Mesothelial cell of epicardium (in vitro differentiated cells): ENCODE data around the gene CAMTA1. TPM values are rescaled to one million over a fixed set of nuclear protein-coding genes. Genes with fewer than 3 reads are reported as not detected.

Source experiments
- DNase-seq, 2 experiments: peaks; one replicate each; pipeline ENCODE4 v3.0.0; 2021; ENCODE audit warnings: low spot score in 2 of 2; ENCODE audit not compliant: unreplicated experiment in 2 of 2
- H3K27ac Mint-ChIP-seq: 2 replicates; pipeline ENCODE4 v1.8.0; 2021; ENCODE audit warnings: mixed read lengths
- H3K27me3 Mint-ChIP-seq: 2 replicates; pipeline ENCODE4 v1.8.0; 2021; ENCODE audit warnings: low read depth, mixed read lengths
- H3K36me3 Mint-ChIP-seq: 2 replicates; pipeline ENCODE4 v1.8.0; 2021; ENCODE audit warnings: mixed read lengths
- H3K4me1 Mint-ChIP-seq: 2 replicates; pipeline ENCODE4 v1.8.0; 2021; ENCODE audit warnings: mixed read lengths
- H3K4me3 Mint-ChIP-seq: 2 replicates; pipeline ENCODE4 v1.8.0; 2021; ENCODE audit warnings: mild to moderate bottlenecking, moderate library complexity, mixed read lengths
- H3K9me3 Mint-ChIP-seq: 2 replicates; pipeline ENCODE4 v1.8.0; 2021; ENCODE audit warnings: mixed read lengths
- total RNA-seq: library from RNA; stranded (reverse); gene quantifications from 3 replicates; pipeline ENCODE4 v1.2.1, GENCODE V29; 2021
- TF ChIP-seq, protein P1 (sequence below): fragments of 200-600 bp; sonication (generic); IDR thresholded peaks from one replicate; pipeline ENCODE4 v1.5.0; 2021; ENCODE audit warnings: antibody characterized with exemption; ENCODE audit not compliant: unreplicated experiment

The CAMTA1 gene
- total RNA-seq, 1 donor from 2014 or later, result 70.4 TPM

DNA sequence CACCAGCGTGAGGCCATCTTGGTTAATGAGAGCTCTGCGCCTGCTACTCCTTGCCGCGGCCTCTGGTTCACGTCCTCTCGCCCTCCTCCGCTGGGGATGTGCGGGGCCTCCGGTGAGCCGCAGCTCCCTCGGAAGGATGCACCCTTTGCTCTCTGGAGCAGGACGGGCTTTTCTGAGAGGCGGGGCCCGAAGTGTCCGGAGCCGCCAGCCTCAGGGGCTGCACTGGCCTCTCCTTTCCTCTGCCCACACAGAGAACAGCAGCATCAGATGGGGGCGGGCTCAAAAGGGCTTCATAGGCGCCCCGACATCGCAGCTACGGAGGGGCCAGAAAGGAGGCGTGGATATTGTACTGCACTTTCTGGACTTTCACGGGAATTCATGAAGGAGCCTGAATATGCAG, 284.7 kb downstream of the CAMTA1 start:
- DNase-seq, result no peak
- no peaks in the 10 kb centered on the region for H3K36me3 Mint-ChIP-seq
- TF ChIP-seq, protein P1, sequence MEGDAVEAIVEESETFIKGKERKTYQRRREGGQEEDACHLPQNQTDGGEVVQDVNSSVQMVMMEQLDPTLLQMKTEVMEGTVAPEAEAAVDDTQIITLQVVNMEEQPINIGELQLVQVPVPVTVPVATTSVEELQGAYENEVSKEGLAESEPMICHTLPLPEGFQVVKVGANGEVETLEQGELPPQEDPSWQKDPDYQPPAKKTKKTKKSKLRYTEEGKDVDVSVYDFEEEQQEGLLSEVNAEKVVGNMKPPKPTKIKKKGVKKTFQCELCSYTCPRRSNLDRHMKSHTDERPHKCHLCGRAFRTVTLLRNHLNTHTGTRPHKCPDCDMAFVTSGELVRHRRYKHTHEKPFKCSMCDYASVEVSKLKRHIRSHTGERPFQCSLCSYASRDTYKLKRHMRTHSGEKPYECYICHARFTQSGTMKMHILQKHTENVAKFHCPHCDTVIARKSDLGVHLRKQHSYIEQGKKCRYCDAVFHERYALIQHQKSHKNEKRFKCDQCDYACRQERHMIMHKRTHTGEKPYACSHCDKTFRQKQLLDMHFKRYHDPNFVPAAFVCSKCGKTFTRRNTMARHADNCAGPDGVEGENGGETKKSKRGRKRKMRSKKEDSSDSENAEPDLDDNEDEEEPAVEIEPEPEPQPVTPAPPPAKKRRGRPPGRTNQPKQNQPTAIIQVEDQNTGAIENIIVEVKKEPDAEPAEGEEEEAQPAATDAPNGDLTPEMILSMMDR, result no peak
- H3K4me3 Mint-ChIP-seq, result peak overlapping the region; percentile 51
- H3K9me3 Mint-ChIP-seq, result no peaks in the 10 kb centered on the region
- H3K4me1 Mint-ChIP-seq, result no peaks in the 10 kb centered on the region
- H3K27me3 Mint-ChIP-seq, result peaks cover 81% of the 10 kb centered on the region
- no peak overlapping the region for H3K27ac Mint-ChIP-seq

- Mint-ChIP-seq H3K36me3 (no peaks in the 10 kb centered on the region), H3K4me1 (no peaks in the 10 kb centered on the region), H3K4me3 (peak overlapping the region; percentile 51), H3K27me3 (peaks cover 77% of the 10 kb centered on the region), H3K27ac (no peak overlapping the region), H3K9me3 (no peaks in the 10 kb centered on the region)
- TF ChIP-seq, protein P1, result peak; percentile 79
- DNase-seq, result peak in 1 of 2 experiments; percentile 55
Observed at GRCh38 chr1:7070389-7071029, 285.3 kb downstream of the CAMTA1 start.

- TF ChIP-seq, protein P1, result no peak
- H3K27ac Mint-ChIP-seq, result no peak overlapping the region
- no peak overlapping the region for H3K4me3 Mint-ChIP-seq
- H3K4me1 Mint-ChIP-seq, result no peaks in the 10 kb centered on the region
- H3K9me3 Mint-ChIP-seq, result peaks cover 31% of the 10 kb centered on the region
- no peak for DNase-seq
- H3K27me3 Mint-ChIP-seq, result peaks cover 27% of the 10 kb centered on the region
- no peaks in the 10 kb centered on the region for H3K36me3 Mint-ChIP-seq
Observed at GRCh38 chr1:7076117-7076516, 290.9 kb downstream of the CAMTA1 start.

DNA sequence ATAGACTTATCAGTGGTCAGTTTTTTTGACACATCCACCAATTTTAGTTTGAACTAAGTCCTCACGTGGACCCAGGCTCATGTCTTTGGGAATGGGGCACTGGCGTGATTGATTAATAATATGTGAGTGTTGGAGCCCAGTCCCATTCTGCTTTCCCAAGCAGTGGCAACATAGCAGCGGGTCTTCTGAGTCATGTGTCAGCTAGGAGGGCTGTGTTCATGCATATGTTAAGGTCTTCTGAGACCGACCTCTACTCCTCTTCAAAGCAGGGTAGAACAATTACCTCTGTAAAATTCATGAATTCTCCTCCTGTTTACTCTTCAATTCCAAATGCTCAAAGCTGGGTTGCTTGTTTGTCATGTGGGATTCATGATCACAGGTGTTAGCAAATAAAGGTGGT, 291.3 kb downstream of the CAMTA1 start:
- TF ChIP-seq, protein P1, result no peak
- Mint-ChIP-seq H3K4me3 (no peak overlapping the region), H3K9me3 (peaks cover 35% of the 10 kb centered on the region), H3K27ac (no peak overlapping the region), H3K36me3 (no peaks in the 10 kb centered on the region), H3K27me3 (peaks cover 25% of the 10 kb centered on the region), H3K4me1 (no peaks in the 10 kb centered on the region)
- DNase-seq, result no peak

DNA sequence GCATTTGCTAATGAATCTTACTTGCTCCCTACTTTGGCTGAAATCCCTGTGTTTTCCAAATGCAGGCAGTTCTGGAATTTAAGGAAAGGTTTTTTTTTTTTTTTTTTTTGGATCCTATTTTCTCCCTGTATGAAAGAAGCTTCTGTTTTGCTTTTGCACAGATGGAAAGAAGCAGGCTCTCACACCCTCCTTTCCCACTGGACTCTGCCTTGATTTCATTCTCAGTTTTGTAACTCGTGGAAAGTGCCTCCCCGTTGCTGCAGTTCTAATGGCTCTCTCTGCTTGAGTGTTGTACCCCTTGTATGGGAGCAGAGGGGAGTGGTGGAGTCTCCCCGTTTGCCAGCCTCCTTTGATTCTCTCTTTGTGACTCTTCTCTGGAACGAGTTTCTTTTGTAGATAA, 291.9 kb downstream of the CAMTA1 start:
- no peak overlapping the region for H3K27ac Mint-ChIP-seq

More for the DNA sequence above, 291.9 kb downstream of the CAMTA1 start:
- no peak overlapping the region for H3K4me3 Mint-ChIP-seq
- no peaks in the 10 kb centered on the region for H3K36me3 Mint-ChIP-seq
- no peak for DNase-seq
- TF ChIP-seq, protein P1, result no peak
- peaks cover 35% of the 10 kb centered on the region for H3K9me3 Mint-ChIP-seq
- no peaks in the 10 kb centered on the region for H3K4me1 Mint-ChIP-seq
- peaks cover 20% of the 10 kb centered on the region for H3K27me3 Mint-ChIP-seq
